HEK293 (cell line): ENCODE measurements around the gene TCHHL1.
"Not testable (repeated sequence)": the region's sequence is repeated elsewhere in the genome, so short reads cannot be mapped to it uniquely, and the experiment has no call there.

ENCODE experiments used
- CTCF ChIA-PET: fragments of 350-600 bp; formaldehyde crosslinking; extraction: SDS; loops from one replicate; lab custom pipeline; 2021; ENCODE audit warnings: antibody characterized with exemption; lab: Yijun Ruan, JAX
- POLR2A ChIA-PET: fragments of 300-600 bp; formaldehyde crosslinking; extraction: SDS; loops from one replicate; lab custom pipeline; 2020; ENCODE audit warnings: antibody characterized with exemption, inconsistent platforms; lab: Yijun Ruan, JAX
- H3K27ac ChIP-seq: fragments of 200-500 bp; sonication (Bioruptor generic); 2 replicates; pipeline ENCODE4 v1.5.1; 2014; ENCODE audit warnings: low read depth, low read length, control low read depth, inconsistent platforms; ENCODE audit errors: extremely low read depth
- H3K36me3 ChIP-seq, 2 experiments: fragments of 200-500 bp in 1 of 2; sonication (Bioruptor generic) in 1 of 2; 1 replicate in 1 of 2; 2 replicates in 1 of 2; pipeline ENCODE4 v1.5.1; 2014 to 2017; ENCODE audit warnings: inconsistent platforms in 2 of 2, low read length in 2 of 2; ENCODE audit not compliant: control insufficient read depth in 2 of 2, insufficient read depth in 1 of 2
- H3K4me1 ChIP-seq: fragments of 200-500 bp; sonication (Bioruptor generic); 2 replicates; pipeline ENCODE4 v1.5.1; 2014; ENCODE audit warnings: mild to moderate bottlenecking, low read length, inconsistent platforms; ENCODE audit not compliant: control insufficient read depth, insufficient read depth
- H3K4me3 ChIP-seq: 2 replicates; pipeline ENCODE4 v1.5.1; 2011; ENCODE audit warnings: low read depth, mild to moderate bottlenecking, control low read depth, low read length, moderate library complexity
- H3K9me3 ChIP-seq: fragments of 200-500 bp; sonication (Bioruptor generic); 2 replicates; pipeline ENCODE4 v1.5.1; 2014; ENCODE audit warnings: low read depth, low read length, inconsistent platforms; ENCODE audit not compliant: control insufficient read depth, insufficient read depth
- IKZF3 ChIP-seq: fragments of 450-650 bp; IDR thresholded peaks from 2 replicates; pipeline ENCODE4 v1.5.0; 2018; ENCODE audit warnings: missing biosample characterization, mild to moderate bottlenecking, missing genetic modification characterization, moderate library complexity
- PATZ1 ChIP-seq: fragments of 450-650 bp; formaldehyde crosslinking; IDR thresholded peaks from 2 replicates; pipeline ENCODE4 v1.5.1; 2016; ENCODE audit warnings: missing biosample characterization, missing genetic modification characterization
- PRDM10 ChIP-seq: fragments of 450-650 bp; formaldehyde crosslinking; IDR thresholded peaks from 2 replicates; pipeline ENCODE4 v1.5.1; 2016; ENCODE audit warnings: missing biosample characterization, missing genetic modification characterization
- PRDM4 ChIP-seq: fragments of 450-650 bp; formaldehyde crosslinking; IDR thresholded peaks from 2 replicates; pipeline ENCODE4 v1.5.1; 2017; ENCODE audit warnings: missing biosample characterization, missing genetic modification characterization
- WT1 ChIP-seq: fragments of 450-650 bp; formaldehyde crosslinking; IDR thresholded peaks from 2 replicates; pipeline ENCODE4 v1.5.1; 2016; ENCODE audit warnings: missing biosample characterization, missing genetic modification characterization
- ZBTB21 ChIP-seq: fragments of 450-650 bp; formaldehyde crosslinking; IDR thresholded peaks from 2 replicates; pipeline ENCODE4 v1.5.1; 2017; ENCODE audit warnings: missing biosample characterization, missing genetic modification characterization
- ZIC2 ChIP-seq: fragments of 450-650 bp; formaldehyde crosslinking; IDR thresholded peaks from 2 replicates; pipeline ENCODE4 v1.5.1; 2016; ENCODE audit warnings: missing biosample characterization, missing genetic modification characterization
- ZNF114 ChIP-seq: fragments of 450-650 bp; formaldehyde crosslinking; IDR thresholded peaks from 2 replicates; pipeline ENCODE4 v1.5.0; 2017; ENCODE audit warnings: missing biosample characterization, missing genetic modification characterization
- ZNF146 ChIP-seq: fragments of 450-650 bp; formaldehyde crosslinking; IDR thresholded peaks from 2 replicates; pipeline ENCODE4 v1.5.1; 2016; ENCODE audit warnings: missing biosample characterization, missing genetic modification characterization
- ZNF18 ChIP-seq: fragments of 450-650 bp; formaldehyde crosslinking; IDR thresholded peaks from 2 replicates; pipeline ENCODE4 v1.5.1; 2016; ENCODE audit warnings: missing biosample characterization, missing genetic modification characterization
- ZNF19 ChIP-seq: fragments of 450-650 bp; formaldehyde crosslinking; IDR thresholded peaks from 2 replicates; pipeline ENCODE4; 2016; ENCODE audit warnings: missing biosample characterization, missing genetic modification characterization, low read depth
- ZNF354C ChIP-seq: fragments of 450-650 bp; formaldehyde crosslinking; IDR thresholded peaks from 2 replicates; pipeline ENCODE4 v1.5.1; 2016; ENCODE audit warnings: missing biosample characterization, missing genetic modification characterization, low read depth, borderline replicate concordance
- ZNF560 ChIP-seq: fragments of 450-650 bp; formaldehyde crosslinking; IDR thresholded peaks from 2 replicates; pipeline ENCODE4 v1.5.1; 2017; ENCODE audit warnings: missing biosample characterization, missing genetic modification characterization, borderline replicate concordance

TCHHL1 gene

GRCh38 chr1:152086760-152087159 is 2.1 kb downstream of the TCHHL1 start (continued):
- TF ChIP-seq PRDM4 (tag by site-specific recombination) (no peak), ZNF18 (tag by site-specific recombination) (no peak), ZNF146 (tag by site-specific recombination) (no peak), PATZ1 (tag by site-specific recombination) (no peak)

- H3K9me3 ChIP-seq: no peaks in the 10 kb centered on the region
- POLR2A ChIA-PET: no interaction called here
- no peak for TF ChIP-seq ZBTB21 (tag by site-specific recombination)
- 0 out of 2 replicates have a peak, but pooled peaks have one; percentile 9 for TF ChIP-seq ZIC2
- TF ChIP-seq ZNF560 (tag by site-specific recombination): no peak
- no peak for TF ChIP-seq ZNF19 (tag by site-specific recombination)
- no peak for TF ChIP-seq IKZF3 (tag by site-specific recombination)
- H3K4me1 ChIP-seq: no peaks in the 10 kb centered on the region
- H3K27ac ChIP-seq: no peak overlapping the region
- CTCF ChIA-PET: no interaction called here
- no peak overlapping the region for H3K4me3 ChIP-seq
- no peaks in the 10 kb centered on the region for H3K36me3 ChIP-seq
Measured at GRCh38 chr1:152084853-152085252, 4.0 kb downstream of the TCHHL1 start.

- H3K9me3 ChIP-seq, H3K27ac ChIP-seq, H3K4me1 ChIP-seq, H3K4me3 ChIP-seq, H3K36me3 ChIP-seq, POLR2A ChIA-PET, CTCF ChIA-PET: not testable (repeated sequence)
Measured at GRCh38 chr1:152081026-152081425, 7.8 kb downstream of the TCHHL1 start.

- CTCF ChIA-PET, H3K4me1 ChIP-seq, H3K9me3 ChIP-seq, H3K36me3 ChIP-seq, H3K4me3 ChIP-seq, POLR2A ChIA-PET, H3K27ac ChIP-seq: not testable (repeated sequence)
Measured at GRCh38 chr1:152080494-152080893, 8.4 kb downstream of the TCHHL1 start.

GRCh38 chr1:152078831-152079441 is 9.9 kb downstream of the TCHHL1 start:
- no peaks in the 10 kb centered on the region for H3K9me3 ChIP-seq
- H3K27ac ChIP-seq: no peak overlapping the region
- H3K4me3 ChIP-seq: no peak overlapping the region
- ChIA-PET CTCF (no interaction called here), POLR2A (interaction anchor here (0.8 kb wide), 1 partner anchor 99 kb away, joined by 3 read pairs; no protein-coding TSS in a partner anchor)
- no peaks in the 10 kb centered on the region for H3K4me1 ChIP-seq
- H3K36me3 ChIP-seq: no peaks in the 10 kb centered on the region
- TF ChIP-seq WT1 (tag by site-specific recombination): no peak
- TF ChIP-seq ZNF114 (tag by site-specific recombination): no peak
- no peak for TF ChIP-seq ZNF354C (tag by site-specific recombination)
- TF ChIP-seq PRDM10 (tag by site-specific recombination): no peak
